ENCODE measurements around the gene STARD8.
"Not testable (repeated sequence)": the region's sequence is repeated elsewhere in the genome, so short reads cannot be mapped to it uniquely, and the experiment has no call there.

Gene STARD8, protein sequence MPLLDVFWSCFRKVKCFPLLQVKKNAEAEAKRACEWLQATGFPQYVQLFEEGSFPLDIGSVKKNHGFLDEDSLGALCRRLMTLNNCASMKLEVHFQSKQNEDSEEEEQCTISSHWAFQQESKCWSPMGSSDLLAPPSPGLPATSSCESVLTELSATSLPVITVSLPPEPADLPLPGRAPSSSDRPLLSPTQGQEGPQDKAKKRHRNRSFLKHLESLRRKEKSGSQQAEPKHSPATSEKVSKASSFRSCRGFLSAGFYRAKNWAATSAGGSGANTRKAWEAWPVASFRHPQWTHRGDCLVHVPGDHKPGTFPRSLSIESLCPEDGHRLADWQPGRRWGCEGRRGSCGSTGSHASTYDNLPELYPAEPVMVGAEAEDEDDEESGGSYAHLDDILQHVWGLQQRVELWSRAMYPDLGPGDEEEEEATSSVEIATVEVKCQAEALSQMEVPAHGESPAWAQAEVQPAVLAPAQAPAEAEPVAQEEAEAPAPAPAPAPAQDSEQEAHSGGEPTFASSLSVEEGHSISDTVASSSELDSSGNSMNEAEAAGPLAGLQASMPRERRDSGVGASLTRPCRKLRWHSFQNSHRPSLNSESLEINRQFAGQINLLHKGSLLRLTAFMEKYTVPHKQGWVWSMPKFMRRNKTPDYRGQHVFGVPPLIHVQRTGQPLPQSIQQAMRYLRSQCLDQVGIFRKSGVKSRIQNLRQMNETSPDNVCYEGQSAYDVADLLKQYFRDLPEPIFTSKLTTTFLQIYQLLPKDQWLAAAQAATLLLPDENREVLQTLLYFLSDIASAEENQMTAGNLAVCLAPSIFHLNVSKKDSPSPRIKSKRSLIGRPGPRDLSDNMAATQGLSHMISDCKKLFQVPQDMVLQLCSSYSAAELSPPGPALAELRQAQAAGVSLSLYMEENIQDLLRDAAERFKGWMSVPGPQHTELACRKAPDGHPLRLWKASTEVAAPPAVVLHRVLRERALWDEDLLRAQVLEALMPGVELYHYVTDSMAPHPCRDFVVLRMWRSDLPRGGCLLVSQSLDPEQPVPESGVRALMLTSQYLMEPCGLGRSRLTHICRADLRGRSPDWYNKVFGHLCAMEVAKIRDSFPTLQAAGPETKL

DNA sequence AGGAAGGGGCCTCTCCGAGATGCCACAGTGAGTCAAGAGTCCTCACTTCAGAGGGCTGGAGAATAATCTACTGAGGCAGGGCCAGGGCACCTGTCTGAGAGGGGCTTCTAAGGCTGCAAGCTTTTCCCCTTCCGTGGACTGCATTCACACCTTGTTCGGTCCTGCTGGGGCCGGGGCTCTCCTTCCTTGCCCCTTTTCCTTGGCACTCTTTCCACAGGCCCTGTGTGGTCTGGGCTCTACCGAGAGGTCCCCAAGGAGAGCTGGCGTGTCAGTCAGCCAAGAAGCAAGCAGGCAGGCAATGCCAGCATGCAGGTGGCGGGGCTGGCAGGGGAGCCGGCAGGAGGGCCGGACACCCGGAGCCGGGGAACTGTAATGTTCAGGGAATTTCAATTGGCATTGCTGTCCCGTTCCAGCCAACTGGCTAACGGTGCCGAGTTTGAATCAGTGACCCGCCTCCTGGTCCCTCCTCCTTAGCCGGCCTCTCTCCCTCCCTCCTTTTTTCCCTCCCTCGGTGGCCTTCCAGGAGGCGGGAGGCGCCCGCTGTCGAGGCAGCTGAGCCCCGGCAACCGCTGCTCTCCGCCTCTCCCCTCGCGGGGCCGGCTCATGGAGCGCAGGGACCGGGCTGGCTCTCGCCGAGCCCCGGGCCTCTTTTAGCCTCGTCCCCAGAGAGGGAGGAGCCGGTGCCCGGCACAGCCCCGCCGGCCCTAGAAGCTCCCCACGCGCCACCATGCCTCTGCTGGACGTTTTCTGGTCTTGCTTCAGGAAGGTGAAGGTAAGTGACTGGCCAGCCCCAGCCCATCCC lies at the start of gene STARD8:
STARD8 (plus strand) TSS at position 511 of the 802 bp plus-strand sequence; CDS start at position 728, 217 bp downstream.
- DNase-seq (no peak), ATAC-seq (replicated peaks) (no peak)
- Mint-ChIP-seq H3K4me3 (no peak within 1 kb of the TSS), H3K36me3 (no peaks in the 10 kb centered on the region), H3K4me1 (no peaks in the 10 kb centered on the region), H3K9me3 (no peaks in the 10 kb centered on the region), H3K27me3 (peaks cover 6 to 7% of the 10 kb centered on the region in 2 donors), H3K27ac (no peak within 1 kb of the TSS)

DNA sequence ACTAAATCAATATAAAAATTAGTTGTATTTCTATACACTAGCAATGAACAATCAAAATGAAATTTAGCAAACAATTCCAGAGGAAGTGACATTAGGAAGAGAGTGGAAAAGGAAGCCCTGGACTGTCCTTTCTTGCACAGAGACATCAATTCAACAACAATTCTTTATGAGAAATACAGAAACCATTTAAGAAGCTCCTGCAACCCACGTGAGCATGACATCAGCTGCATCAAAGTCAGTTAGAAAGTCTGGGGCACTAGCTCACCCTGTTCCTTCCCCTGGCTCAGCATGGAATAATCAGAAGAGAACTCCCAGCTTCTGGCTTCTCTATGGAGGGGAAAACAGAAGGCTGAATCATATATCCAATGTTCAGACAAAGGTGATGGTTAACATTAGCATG lies 48.6 kb upstream of the STARD8 start:
- ATAC-seq (replicated peaks) (no peak), DNase-seq (no peak)
- no peaks in the 10 kb centered on the region for H3K4me1 Mint-ChIP-seq
- peaks cover 14 to 26% of the 10 kb centered on the region in 2 donors for H3K9me3 Mint-ChIP-seq
- H3K36me3 Mint-ChIP-seq = peaks cover 4% of the 10 kb centered on the region in 2 donors
- no peak overlapping the region for H3K4me3 Mint-ChIP-seq
- no peak overlapping the region for H3K27ac Mint-ChIP-seq
- H3K27me3 Mint-ChIP-seq = peaks cover 0 to 3% of the 10 kb centered on the region in 2 donors

DNA sequence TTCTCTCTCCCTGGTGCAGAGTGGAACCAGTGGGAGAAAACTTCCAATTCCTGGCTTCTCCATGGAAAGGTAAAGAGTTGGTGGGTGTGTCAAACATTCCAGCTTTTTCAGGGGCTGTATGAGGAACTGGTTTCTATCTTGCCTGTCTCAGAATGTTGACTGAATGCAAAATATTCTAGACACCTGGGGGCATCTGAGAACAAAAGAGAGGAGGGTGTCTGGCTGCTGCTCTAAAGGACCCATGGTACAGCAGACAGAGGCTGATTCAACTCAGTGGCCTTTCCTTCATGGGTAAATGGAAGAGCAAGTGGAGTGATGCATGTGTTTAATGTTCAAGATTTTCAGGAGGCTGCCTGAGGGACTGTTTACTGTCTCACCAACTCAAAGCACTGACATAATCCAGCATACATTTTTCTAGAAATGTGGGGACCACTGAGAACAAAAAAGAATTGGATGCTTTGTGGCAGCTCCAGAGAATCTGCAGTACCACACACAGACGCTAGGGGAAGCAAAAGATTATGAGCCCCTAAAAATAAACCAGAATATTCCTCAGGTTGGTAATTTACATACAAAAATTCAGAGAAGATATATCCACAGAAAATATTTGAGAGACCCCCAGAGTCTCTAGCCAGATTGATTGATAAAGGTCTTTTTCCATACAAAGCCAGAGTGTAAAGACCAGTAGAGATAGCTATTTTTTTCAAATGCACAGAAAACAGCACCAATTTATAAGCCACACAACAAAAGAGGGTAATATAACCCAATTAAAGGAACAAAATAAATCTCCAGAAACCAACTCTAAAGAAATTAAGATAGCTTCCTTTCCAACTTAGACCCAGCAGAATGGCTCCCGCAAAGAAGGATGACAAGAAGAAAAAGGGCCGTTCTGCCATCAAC lies 48.0 kb upstream of the STARD8 start:
- peaks cover 14 to 20% of the 10 kb centered on the region in 2 donors for H3K9me3 Mint-ChIP-seq
- H3K27ac Mint-ChIP-seq = no peak overlapping the region
- ATAC-seq (replicated peaks) (no peak), DNase-seq (no peak)
- H3K4me3 Mint-ChIP-seq = no peak overlapping the region
- H3K27me3 Mint-ChIP-seq = peaks cover 0 to 3% of the 10 kb centered on the region in 2 donors
- H3K4me1 Mint-ChIP-seq = no peaks in the 10 kb centered on the region
- H3K36me3 Mint-ChIP-seq = peaks cover 4% of the 10 kb centered on the region in 2 donors

DNA sequence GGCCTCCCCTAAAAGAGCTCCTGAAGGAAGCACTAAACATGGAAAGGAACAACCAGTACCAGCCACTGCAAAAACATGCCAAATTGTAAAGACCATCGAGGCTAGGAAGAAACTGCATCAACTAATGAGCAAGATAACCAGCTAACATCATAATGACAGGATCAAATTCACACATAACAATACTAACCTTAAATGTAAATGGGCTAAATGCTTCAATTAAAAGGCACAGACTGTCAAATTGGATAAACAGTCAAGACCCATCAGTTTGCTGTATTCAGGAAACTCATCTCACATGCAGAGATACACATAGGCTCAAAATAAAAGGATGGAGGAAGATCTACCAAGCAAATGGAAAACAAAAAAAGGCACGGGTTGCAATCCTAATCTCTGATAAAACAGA lies 43.2 kb upstream of the STARD8 start:
- ATAC-seq (replicated peaks); H3K4me3 Mint-ChIP-seq; H3K4me1 Mint-ChIP-seq; H3K27ac Mint-ChIP-seq; DNase-seq; H3K27me3 Mint-ChIP-seq; H3K36me3 Mint-ChIP-seq: not testable (repeated sequence)
- H3K9me3 Mint-ChIP-seq = peaks cover 8 to 14% of the 10 kb centered on the region in 2 donors

DNA sequence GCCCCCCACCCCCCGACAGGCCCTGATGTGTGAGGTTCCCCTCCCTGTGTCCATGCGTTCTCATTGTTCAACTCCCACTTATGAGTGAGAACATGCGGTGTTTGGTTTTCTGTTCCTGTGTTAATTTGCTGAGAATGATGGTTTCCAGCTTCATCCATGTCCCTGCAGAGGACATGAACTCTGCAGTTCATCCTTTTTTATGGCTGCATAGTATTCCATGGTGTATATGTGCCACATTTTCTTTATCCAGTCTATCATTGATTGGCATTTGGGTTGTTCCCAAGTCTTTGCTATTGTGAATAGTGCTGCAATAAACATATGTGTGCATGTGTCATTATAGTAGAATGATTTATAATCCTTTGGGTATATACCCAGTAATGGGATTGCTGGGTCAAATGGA lies 32.7 kb upstream of the STARD8 start:
- not testable (repeated sequence) for H3K4me1 Mint-ChIP-seq; H3K27me3 Mint-ChIP-seq; H3K4me3 Mint-ChIP-seq; H3K27ac Mint-ChIP-seq; ATAC-seq (replicated peaks); H3K9me3 Mint-ChIP-seq; DNase-seq; H3K36me3 Mint-ChIP-seq

DNA sequence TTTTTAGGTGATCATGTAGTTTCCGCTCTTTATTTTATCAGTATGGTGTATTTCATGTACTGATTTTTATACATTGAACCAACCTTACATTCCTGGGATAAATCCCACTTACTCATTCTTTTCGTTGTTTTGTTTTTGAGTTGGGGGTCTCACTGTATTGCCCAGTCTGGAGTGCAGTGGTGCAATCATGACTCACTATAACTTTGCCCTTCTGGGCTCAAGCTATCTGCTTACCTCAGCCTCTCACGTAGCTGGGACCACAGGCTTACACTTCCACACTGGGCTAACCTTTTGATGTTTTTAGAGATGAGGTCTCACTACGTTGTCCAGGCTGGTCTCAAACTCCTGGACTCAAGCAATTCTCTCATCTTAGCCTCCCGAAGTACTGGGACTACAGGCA lies 19.5 kb upstream of the STARD8 start:
- ATAC-seq (replicated peaks) (no peak), DNase-seq (no peak)
- H3K9me3 Mint-ChIP-seq = no peaks in the 10 kb centered on the region
- no peak overlapping the region for H3K4me3 Mint-ChIP-seq
- H3K4me1 Mint-ChIP-seq = no peaks in the 10 kb centered on the region
- H3K27ac Mint-ChIP-seq = no peak overlapping the region
- H3K27me3 Mint-ChIP-seq = peaks cover 0 to 21% of the 10 kb centered on the region in 2 donors
- no peaks in the 10 kb centered on the region for H3K36me3 Mint-ChIP-seq

DNA sequence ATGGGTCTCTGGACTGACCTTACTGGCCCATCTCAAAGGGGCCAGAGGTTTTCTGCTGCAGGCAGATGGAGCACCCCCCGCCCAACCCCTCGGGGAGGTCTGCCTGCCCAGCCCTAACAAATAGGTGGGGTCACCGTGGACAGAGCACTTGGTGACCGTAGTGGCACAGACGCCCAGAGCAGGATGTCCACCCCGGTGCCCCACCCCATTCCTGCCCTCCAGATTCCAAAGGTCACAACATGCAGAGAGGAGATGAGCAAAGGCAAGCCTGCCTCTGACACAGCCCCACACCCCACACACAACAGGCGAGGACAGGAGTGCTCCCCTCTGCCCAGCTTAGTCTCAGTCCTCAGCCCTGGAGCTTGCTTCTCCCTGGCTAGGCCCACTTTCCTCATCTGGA lies 17.5 kb upstream of the STARD8 start:
- H3K4me3 Mint-ChIP-seq; H3K9me3 Mint-ChIP-seq; H3K4me1 Mint-ChIP-seq; DNase-seq; H3K36me3 Mint-ChIP-seq; ATAC-seq (replicated peaks); H3K27ac Mint-ChIP-seq: not testable (repeated sequence)
- peaks cover 0 to 21% of the 10 kb centered on the region in 2 donors for H3K27me3 Mint-ChIP-seq

DNA sequence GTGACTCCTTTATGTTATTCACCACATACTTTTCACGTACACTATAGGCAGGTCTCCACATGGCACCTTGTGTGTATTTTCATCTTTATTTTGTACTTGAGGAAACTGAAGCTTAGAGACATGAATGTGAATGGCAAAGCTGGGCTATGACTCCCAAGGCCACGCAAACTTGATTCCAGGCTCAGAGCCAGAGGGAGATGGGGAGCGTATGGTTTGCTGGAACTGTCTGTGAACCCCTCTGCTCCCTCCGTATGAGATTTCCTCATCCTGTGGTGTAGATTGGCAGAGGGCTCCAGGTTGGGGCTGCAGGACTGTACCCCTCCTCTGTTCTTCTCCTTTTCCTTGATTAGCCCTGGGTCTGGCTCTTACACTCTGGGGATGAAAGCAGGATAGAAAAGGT lies 16.1 kb upstream of the STARD8 start:
- Mint-ChIP-seq H3K4me1 (no peaks in the 10 kb centered on the region), H3K27me3 (peaks cover 0 to 21% of the 10 kb centered on the region in 2 donors), H3K27ac (no peak overlapping the region), H3K9me3 (no peaks in the 10 kb centered on the region), H3K36me3 (no peaks in the 10 kb centered on the region), H3K4me3 (no peak overlapping the region)
- ATAC-seq (replicated peaks) (no peak), DNase-seq (no peak)

DNA sequence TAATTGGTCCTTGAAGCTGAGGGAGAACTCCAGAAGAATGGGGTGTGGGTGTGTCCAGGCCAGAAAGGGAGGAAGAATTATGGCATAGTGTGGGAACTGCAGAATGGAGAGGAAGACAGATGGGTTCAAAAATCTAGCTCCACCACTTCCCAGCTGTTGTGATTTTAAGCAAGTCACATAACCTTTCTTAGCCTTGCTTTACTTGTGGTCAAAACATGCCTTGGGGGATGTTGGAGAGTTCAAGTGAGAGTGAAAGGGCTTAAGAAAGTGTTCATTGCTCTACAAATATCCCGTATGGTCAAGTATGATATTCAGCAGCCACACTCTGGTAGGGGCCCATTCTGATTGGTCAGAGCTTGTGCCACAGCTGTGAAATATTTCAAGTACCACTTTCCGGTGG lies 15.0 kb upstream of the STARD8 start:
- DNase-seq (no peak), ATAC-seq (replicated peaks) (no peak)
- Mint-ChIP-seq H3K9me3 (no peaks in the 10 kb centered on the region), H3K4me1 (no peaks in the 10 kb centered on the region), H3K4me3 (no peak overlapping the region), H3K27me3 (peaks cover 0 to 21% of the 10 kb centered on the region in 2 donors), H3K36me3 (no peaks in the 10 kb centered on the region), H3K27ac (no peak overlapping the region)

DNA sequence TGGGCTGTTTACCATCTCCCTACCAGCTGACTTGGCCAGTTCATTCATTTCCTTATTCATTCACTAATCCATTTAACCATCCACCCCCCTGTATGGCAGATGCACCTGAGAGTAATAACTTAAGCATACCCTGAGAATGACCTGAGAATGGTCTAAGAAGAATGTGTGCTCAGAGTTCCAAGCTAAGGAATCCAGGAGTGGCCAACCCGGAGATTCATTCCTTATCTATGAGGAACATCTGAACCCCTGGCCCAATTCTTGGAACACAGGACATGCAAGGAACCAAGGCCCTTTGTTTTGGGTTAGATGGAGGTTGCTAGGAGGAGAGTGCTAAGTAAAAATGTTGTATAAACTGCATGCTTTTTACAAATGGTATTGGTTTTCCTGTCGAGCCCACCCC lies 13.5 kb upstream of the STARD8 start:
- H3K9me3 Mint-ChIP-seq = no peaks in the 10 kb centered on the region
- ATAC-seq (replicated peaks) (no peak), DNase-seq (no peak)
- H3K4me1 Mint-ChIP-seq = no peaks in the 10 kb centered on the region
- no peaks in the 10 kb centered on the region for H3K36me3 Mint-ChIP-seq
- no peak overlapping the region for H3K4me3 Mint-ChIP-seq
- H3K27ac Mint-ChIP-seq = no peak overlapping the region
- peaks cover 0 to 12% of the 10 kb centered on the region in 2 donors for H3K27me3 Mint-ChIP-seq

DNA sequence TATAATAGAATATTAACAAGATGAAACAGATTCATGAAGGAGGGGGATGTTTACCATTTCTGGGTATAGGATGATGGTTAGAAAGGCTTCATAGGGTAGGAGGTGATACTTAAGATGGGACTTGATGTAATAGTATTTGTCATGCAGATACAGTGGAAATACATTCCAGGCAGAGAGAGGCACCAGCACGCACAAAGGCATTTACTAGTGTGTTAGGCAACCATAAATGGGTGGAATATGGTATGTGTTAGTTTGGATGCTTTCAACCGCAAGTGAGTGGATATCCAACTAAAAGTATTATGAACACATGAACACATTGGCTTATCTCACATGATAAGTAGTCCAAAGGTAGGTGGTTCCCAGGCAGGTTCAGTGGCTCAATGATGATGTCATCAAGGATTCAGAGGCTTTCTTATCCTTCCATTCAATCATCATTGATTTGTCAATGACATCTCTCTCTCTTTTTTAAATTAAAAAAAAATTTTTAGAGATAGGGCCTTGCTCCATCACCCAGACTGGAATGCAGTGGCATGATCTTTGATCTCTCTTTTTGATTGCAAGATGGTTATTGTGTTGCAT lies 12.7 kb upstream of the STARD8 start:
- Mint-ChIP-seq H3K4me3 (no peak overlapping the region), H3K27me3 (peaks cover 0 to 7% of the 10 kb centered on the region in 2 donors), H3K36me3 (no peaks in the 10 kb centered on the region), H3K4me1 (no peaks in the 10 kb centered on the region), H3K9me3 (no peaks in the 10 kb centered on the region), H3K27ac (no peak overlapping the region)
- ATAC-seq (replicated peaks) (no peak), DNase-seq (no peak)

DNA sequence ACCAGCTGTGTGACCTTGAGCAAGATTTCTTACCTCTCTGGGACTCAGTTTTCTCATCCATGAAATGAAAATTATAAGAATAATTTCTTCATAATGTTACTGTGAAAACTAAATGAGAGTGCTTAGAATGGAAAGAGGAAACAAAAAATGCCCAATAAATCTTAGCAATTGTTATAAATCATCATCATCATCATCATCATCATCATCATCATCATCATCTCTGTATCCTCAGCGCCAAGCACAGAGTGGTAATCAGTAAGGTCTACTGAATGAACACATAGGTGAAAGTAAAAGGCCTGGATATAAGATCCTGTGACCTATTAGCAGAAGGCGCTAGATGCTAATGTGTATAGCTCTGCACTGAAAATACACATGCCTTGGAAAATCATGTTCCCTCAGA lies 6.8 kb upstream of the STARD8 start:
- no peaks in the 10 kb centered on the region for H3K36me3 Mint-ChIP-seq
- no peaks in the 10 kb centered on the region for H3K4me1 Mint-ChIP-seq

DNA sequence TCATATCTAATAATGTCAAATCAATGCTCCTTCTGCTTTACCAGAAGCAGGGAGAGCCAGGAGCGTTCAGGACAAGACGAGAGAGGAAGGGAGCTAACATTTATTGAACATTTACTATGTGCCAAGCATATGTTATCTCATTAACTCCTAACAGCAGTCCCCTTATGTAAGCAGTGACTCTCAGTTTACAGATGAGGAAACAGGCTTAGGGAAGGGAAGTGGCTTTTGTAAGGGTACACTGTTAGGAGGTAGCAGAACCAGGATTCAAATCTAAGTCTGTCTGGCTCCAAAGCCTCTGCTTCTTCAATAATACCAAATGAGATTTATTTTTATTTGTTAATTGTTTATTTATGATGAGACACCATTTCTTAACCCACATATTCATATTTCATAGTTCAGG lies 2.6 kb upstream of the STARD8 start:
- H3K36me3 Mint-ChIP-seq = no peaks in the 10 kb centered on the region
- H3K4me1 Mint-ChIP-seq = no peaks in the 10 kb centered on the region
- DNase-seq = no peak
- H3K9me3 Mint-ChIP-seq = no peaks in the 10 kb centered on the region
- H3K27me3 Mint-ChIP-seq = peaks cover 6 to 7% of the 10 kb centered on the region in 2 donors
- H3K4me3 Mint-ChIP-seq = no peak overlapping the region
- ATAC-seq (replicated peaks) = no peak
- H3K27ac Mint-ChIP-seq = no peak overlapping the region

More for the DNA sequence above, 6.8 kb upstream of the STARD8 start:
- Mint-ChIP-seq H3K4me3 (no peak overlapping the region), H3K27me3 (no peaks in the 10 kb centered on the region), H3K27ac (no peak overlapping the region), H3K9me3 (no peaks in the 10 kb centered on the region)
- DNase-seq = no peak
- ATAC-seq (replicated peaks) = no peak
